HG03196 (cell line): ENCODE results near the gene TSSC4.

Experiments
- ATAC-seq: cut with Tn5 transposase; IDR thresholded peaks from one replicate; pipeline ENCODE4 v1.9.1; 2021; ENCODE audit not compliant: unreplicated experiment

TSSC4 gene

GRCh38 chr11:2368851-2369180 lies 31.7 kb upstream of the TSSC4 start:
- ATAC-seq, result no peak

GRCh38 chr11:2369320-2369719 lies 31.2 kb upstream of the TSSC4 start:
- no peak for ATAC-seq

- no peak for ATAC-seq
Measured at GRCh38 chr11:2369896-2370295, 30.7 kb upstream of the TSSC4 start.

- no peak for ATAC-seq
Measured at GRCh38 chr11:2374456-2375201, 25.9 kb upstream of the TSSC4 start.

- no peak for ATAC-seq
Measured at GRCh38 chr11:2375341-2375853, 25.2 kb upstream of the TSSC4 start.

- ATAC-seq, result no peak
Measured at GRCh38 chr11:2375964-2376551, 24.5 kb upstream of the TSSC4 start.

GRCh38 chr11:2376751-2377451 lies 23.6 kb upstream of the TSSC4 start, which contains the start of gene CD81:
TSS of gene CD81 (plus strand) at chr11:2377310. CDS start at chr11:2377550, 240 bp downstream.
- ATAC-seq, result no peak

- no peak for ATAC-seq
Measured at GRCh38 chr11:2377511-2378443, 22.8 kb upstream of the TSSC4 start.

- no peak for ATAC-seq
Measured at GRCh38 chr11:2378527-2379210, 21.9 kb upstream of the TSSC4 start.

- ATAC-seq, result no peak
Measured at GRCh38 chr11:2379466-2380174, 20.9 kb upstream of the TSSC4 start.

GRCh38 chr11:2380396-2380795 lies 20.2 kb upstream of the TSSC4 start:
- no peak for ATAC-seq

GRCh38 chr11:2380807-2381350 lies 19.7 kb upstream of the TSSC4 start:
- ATAC-seq, result no peak

GRCh38 chr11:2381494-2382128 lies 18.9 kb upstream of the TSSC4 start:
- ATAC-seq, result no peak

- ATAC-seq, result no peak
Measured at GRCh38 chr11:2382129-2382517, 18.4 kb upstream of the TSSC4 start.

GRCh38 chr11:2382936-2383851 lies 17.4 kb upstream of the TSSC4 start:
- ATAC-seq, result no peak

- ATAC-seq, result no peak
Measured at GRCh38 chr11:2383852-2384804, 16.4 kb upstream of the TSSC4 start.
